HepG2 (cell line): Measurements from ENCODE around the gene MMUT. TPM values are rescaled to one million over a fixed set of nuclear protein-coding genes. Genes with fewer than 3 reads are reported as not detected.

Experiments
- ATAC-seq: fragments of 200-7000 bp; cut with Tn5 transposase; 3 replicates; pipeline ENCODE4 v1.9.1; 2020; ENCODE audit warnings: mild to moderate bottlenecking, moderate library complexity
- BruUV-seq: library from RNA; stranded (reverse); fragments of 400-500 nt; replicated peaks from 2 replicates; lab custom pipeline; 2021; lab: Mats Ljungman, UMichigan
- CTCF ChIA-PET: fragments of 300-600 bp; formaldehyde crosslinking; extraction: SDS; loops from one replicate; lab custom pipeline; 2021; ENCODE audit warnings: low total read pairs, inconsistent platforms, low intra/inter-chr PET ratio; lab: Yijun Ruan, JAX
- POLR2A ChIA-PET: fragments of 350-600 bp; sonication (Branson Sonifier 250); formaldehyde crosslinking; loops from one replicate; lab custom pipeline; 2020; ENCODE audit warnings: antibody characterized with exemption, inconsistent platforms; lab: Yijun Ruan, JAX
- DNase-seq: peaks from one replicate; pipeline ENCODE4 v3.0.0-alpha.2; 2015; ENCODE audit warnings: low spot score
- FAIRE-seq: peaks from 3 replicates; lab custom pipeline; 2011; peaks lifted over from hg19 to GRCh38; lab: Jason Lieb, UNC
- H2AFZ ChIP-seq: one replicate; pipeline ENCODE4 v1.6.1; 2011; ENCODE audit warnings: low read length, inconsistent platforms
- H3K27ac ChIP-seq: fragments of 300-600 bp; 3 replicates; pipeline ENCODE4 v1.8.0; 2011; ENCODE audit warnings: mixed run types, mild to moderate bottlenecking, mixed read lengths, low read length, inconsistent platforms; ENCODE audit not compliant: insufficient read depth; ENCODE audit errors: extremely low read length
- H3K27me3 ChIP-seq, 2 experiments: fragments of 200-600 bp in 1 of 2; 2 replicates in 1 of 2; 3 replicates in 1 of 2; pipeline versions ENCODE4 v1.6.0 to v1.8.0; 2011; ENCODE audit warnings: low read length in 2 of 2, mild to moderate bottlenecking in 2 of 2, moderate library complexity in 2 of 2, inconsistent platforms in 1 of 2; ENCODE audit not compliant: insufficient read depth in 2 of 2, control insufficient read depth in 1 of 2
- H3K36me3 ChIP-seq, 2 experiments: fragments of 200-600 bp in 1 of 2; replicated peaks in 1 of 2; 2 replicates in 1 of 2; 3 replicates in 1 of 2; pipeline versions ENCODE4 v1.5.1 to v1.8.0; 2011; ENCODE audit warnings: low read length in 2 of 2, inconsistent platforms in 1 of 2; ENCODE audit not compliant: insufficient read depth in 2 of 2, control insufficient read depth in 1 of 2
- H3K4me1 ChIP-seq: 2 replicates; pipeline ENCODE4 v1.5.1; 2012; ENCODE audit warnings: low read length, inconsistent platforms; ENCODE audit not compliant: insufficient read depth
- H3K4me2 ChIP-seq: 2 replicates; pipeline ENCODE4 v1.6.0; 2011; ENCODE audit warnings: low read depth, low read length, inconsistent platforms
- H3K4me3 ChIP-seq, 3 experiments: fragments of 200-600 bp in 1 of 3; sonication (generic), shearing (Covaris generic) in 1 of 3; replicated peaks in 1 of 3; 2 replicates each; pipeline ENCODE4 v1.5.1; 2011 to 2016; ENCODE audit warnings: low read length in 3 of 3, inconsistent platforms in 2 of 3, low read depth in 2 of 3, mild to moderate bottlenecking in 2 of 3, control low read depth in 1 of 3, mixed read lengths in 1 of 3; ENCODE audit not compliant: insufficient read depth in 1 of 3
- H3K79me2 ChIP-seq: one replicate; pipeline ENCODE4 v1.6.1; 2011; ENCODE audit warnings: low read length, inconsistent platforms; ENCODE audit not compliant: insufficient read depth
- H3K9ac ChIP-seq: 2 replicates; pipeline ENCODE4 v1.6.0; 2011; ENCODE audit warnings: mild to moderate bottlenecking, low read depth, low read length, inconsistent platforms; ENCODE audit not compliant: insufficient read depth
- H3K9me3 ChIP-seq: 2 replicates; pipeline ENCODE4 v1.5.1; 2012; ENCODE audit warnings: mild to moderate bottlenecking, low read length
- H4K20me1 ChIP-seq: 2 replicates; pipeline ENCODE4 v1.6.0; 2011; ENCODE audit warnings: inconsistent platforms, mild to moderate bottlenecking, low read length, moderate library complexity; ENCODE audit not compliant: insufficient read depth
- HNRNPLL ChIP-seq: fragments of 200-400 bp; formaldehyde crosslinking; IDR thresholded peaks from 2 replicates; pipeline ENCODE4 v1.6.1; 2017; ENCODE audit warnings: mild to moderate bottlenecking, low read depth, low read length; ENCODE audit not compliant: poor library complexity, severe bottlenecking
- KLF11 ChIP-seq: IDR thresholded peaks from 2 replicates; pipeline ENCODE4 v1.6.1; 2016; ENCODE audit warnings: missing compliant biosample characterization
- NFIC ChIP-seq: IDR thresholded peaks from 2 replicates; pipeline ENCODE4 v1.6.1; 2012; ENCODE audit warnings: mild to moderate bottlenecking, low read length, inconsistent platforms
- SIX4 ChIP-seq: sonication (generic); formaldehyde crosslinking; IDR thresholded peaks from 2 replicates; pipeline ENCODE4 v1.4.0; 2020; ENCODE audit warnings: missing genetic modification reagents
- ZNF260 ChIP-seq: sonication (generic); formaldehyde crosslinking; IDR thresholded peaks from 2 replicates; pipeline ENCODE4 v1.4.0; 2020; ENCODE audit warnings: missing genetic modification reagents, low read depth, mild to moderate bottlenecking, borderline replicate concordance
- ZNF430 ChIP-seq: sonication (generic); formaldehyde crosslinking; IDR thresholded peaks from 2 replicates; pipeline ENCODE4 v1.9.0; 2021; ENCODE audit warnings: mild to moderate bottlenecking, missing genetic modification reagents
- ZNF446 ChIP-seq: sonication (generic); formaldehyde crosslinking; IDR thresholded peaks from 2 replicates; pipeline ENCODE4 v1.5.0; 2020; ENCODE audit warnings: mild to moderate bottlenecking, missing genetic modification reagents
- WGBS: methylation state at CpG from one replicate; pipeline ENCODE4 v1.1.6; 2017; ENCODE audit warnings: low lambda C conversion rate; 5-methylcytosine and 5-hydroxymethylcytosine counted together
- in situ Hi-C: cut with HindIII; loops from 2 replicates; pipeline ENCODE4 v1.10.0; 2017; ENCODE audit warnings: low pct_unique_long_range_greater_than_20kb; ENCODE audit not compliant: extremely low pct_ligation_motif_present
- intact Hi-C: fragments of 100-400 bp; cut with micrococcal nuclease; formaldehyde crosslinking; loops from one replicate; pipeline ENCODE4 v1.10.0; 2022; ENCODE audit not compliant: unreplicated experiment
- polyA plus RNA-seq, 8 experiments: library from polyadenylated mRNA; depleted of rRNA in 3 of 8; stranded (reverse) in 7 of 8; unstranded in 1 of 8; fragments of >200 nt; fragmentation: Illumina TruSeq in 4 of 8; extraction: Trizol in 4 of 8; gene quantifications; 2 replicates each; pipeline versions ENCODE4 v1.2.1 to v1.2.3, GENCODE V29; 2011 to 2016; ENCODE audit warnings: low read depth in 4 of 8, missing spikeins in 1 of 8, mixed read lengths in 1 of 8; ENCODE audit not compliant: insufficient read depth in 1 of 8
- total RNA-seq, 5 experiments: library from RNA; depleted of rRNA; stranded (reverse); fragments of >200 nt; fragmentation: Illumina TruSeq; extraction: Trizol; gene quantifications; 2 replicates each; pipeline ENCODE4 v1.2.3, GENCODE V29; 2016; ENCODE audit warnings: low read depth in 1 of 5
- TF ChIP-seq, protein P1 (sequence below): sonication (generic); formaldehyde crosslinking; IDR thresholded peaks from 2 replicates; pipeline ENCODE4 v1.4.0; 2020; ENCODE audit warnings: mild to moderate bottlenecking, missing genetic modification reagents
- TF ChIP-seq, protein P2 (sequence below): IDR thresholded peaks from 2 replicates; pipeline ENCODE4 v1.6.1; 2016; ENCODE audit warnings: missing biosample characterization, missing genetic modification reagents, low read depth
- TF ChIP-seq, protein P3 (sequence below): sonication (generic); formaldehyde crosslinking; conservative IDR thresholded peaks from 2 replicates; pipeline ENCODE4 v1.8.0; 2022; ENCODE audit warnings: mild to moderate bottlenecking, moderate library complexity, missing genetic modification reagents
- TF ChIP-seq, protein P4 (sequence below): IDR thresholded peaks from 2 replicates; pipeline ENCODE4 v1.6.1; 2016; ENCODE audit warnings: mild to moderate bottlenecking

Gene MMUT
- total and polyA plus RNA-seq, 2 of the 13 experiments (the other 11 are each of a cell fraction or from before 2014, with no cell fraction given) = 16.1 to 20.5 TPM

DNA sequence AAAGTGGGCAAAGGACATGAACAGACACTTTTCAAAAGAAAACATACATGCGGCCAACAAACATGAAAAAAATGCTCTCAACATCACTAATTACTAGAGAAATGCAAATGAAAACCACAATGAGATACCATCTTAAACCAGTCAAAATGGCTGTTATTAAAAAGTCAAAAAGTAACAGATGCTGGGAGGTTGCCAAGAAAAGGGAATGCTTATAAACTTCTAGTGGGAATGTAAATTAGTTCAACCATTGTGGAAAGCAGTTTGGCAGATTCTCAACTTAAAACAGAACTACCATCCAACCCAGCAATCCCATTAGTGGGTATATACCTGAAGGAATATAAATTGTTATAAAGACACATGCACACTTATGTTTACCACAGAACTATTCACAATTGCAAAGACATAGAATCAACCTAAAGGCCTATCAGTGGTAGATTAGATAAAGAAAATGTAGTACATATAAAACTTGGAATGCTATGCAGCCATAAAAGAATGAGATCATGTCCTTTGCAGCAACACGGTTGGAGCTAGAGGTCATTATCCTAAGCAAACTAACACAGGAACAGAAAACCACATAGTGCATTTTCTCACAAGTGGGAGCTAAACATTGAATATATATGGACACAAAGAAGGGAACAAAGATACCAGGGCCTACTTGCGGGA is 16.4 kb upstream of the MMUT start:
- DNase-seq (no peak), FAIRE-seq (no peak), ATAC-seq (no peak)
- H3K9me3 ChIP-seq = no peaks in the 10 kb centered on the region
- no peak overlapping the region for H3K9ac ChIP-seq
- H4K20me1 ChIP-seq = no peaks in the 10 kb centered on the region
- ChIA-PET POLR2A (no interaction called here), CTCF (no interaction called here)
- no peaks in the 10 kb centered on the region for H3K4me1 ChIP-seq
- in situ Hi-C loops (no loop called here), intact Hi-C loops (no loop called here)
- no peak overlapping the region for H3K4me2 ChIP-seq
- H3K4me3 ChIP-seq = no peak overlapping the region
- no peaks in the 10 kb centered on the region for H3K79me2 ChIP-seq
- peaks cover 1 to 5% of the 10 kb centered on the region in 2 experiments; a peak in 3 of 5 replicates for H3K36me3 ChIP-seq
- no peak overlapping the region for H2AFZ ChIP-seq
- TF ChIP-seq, protein P1, sequence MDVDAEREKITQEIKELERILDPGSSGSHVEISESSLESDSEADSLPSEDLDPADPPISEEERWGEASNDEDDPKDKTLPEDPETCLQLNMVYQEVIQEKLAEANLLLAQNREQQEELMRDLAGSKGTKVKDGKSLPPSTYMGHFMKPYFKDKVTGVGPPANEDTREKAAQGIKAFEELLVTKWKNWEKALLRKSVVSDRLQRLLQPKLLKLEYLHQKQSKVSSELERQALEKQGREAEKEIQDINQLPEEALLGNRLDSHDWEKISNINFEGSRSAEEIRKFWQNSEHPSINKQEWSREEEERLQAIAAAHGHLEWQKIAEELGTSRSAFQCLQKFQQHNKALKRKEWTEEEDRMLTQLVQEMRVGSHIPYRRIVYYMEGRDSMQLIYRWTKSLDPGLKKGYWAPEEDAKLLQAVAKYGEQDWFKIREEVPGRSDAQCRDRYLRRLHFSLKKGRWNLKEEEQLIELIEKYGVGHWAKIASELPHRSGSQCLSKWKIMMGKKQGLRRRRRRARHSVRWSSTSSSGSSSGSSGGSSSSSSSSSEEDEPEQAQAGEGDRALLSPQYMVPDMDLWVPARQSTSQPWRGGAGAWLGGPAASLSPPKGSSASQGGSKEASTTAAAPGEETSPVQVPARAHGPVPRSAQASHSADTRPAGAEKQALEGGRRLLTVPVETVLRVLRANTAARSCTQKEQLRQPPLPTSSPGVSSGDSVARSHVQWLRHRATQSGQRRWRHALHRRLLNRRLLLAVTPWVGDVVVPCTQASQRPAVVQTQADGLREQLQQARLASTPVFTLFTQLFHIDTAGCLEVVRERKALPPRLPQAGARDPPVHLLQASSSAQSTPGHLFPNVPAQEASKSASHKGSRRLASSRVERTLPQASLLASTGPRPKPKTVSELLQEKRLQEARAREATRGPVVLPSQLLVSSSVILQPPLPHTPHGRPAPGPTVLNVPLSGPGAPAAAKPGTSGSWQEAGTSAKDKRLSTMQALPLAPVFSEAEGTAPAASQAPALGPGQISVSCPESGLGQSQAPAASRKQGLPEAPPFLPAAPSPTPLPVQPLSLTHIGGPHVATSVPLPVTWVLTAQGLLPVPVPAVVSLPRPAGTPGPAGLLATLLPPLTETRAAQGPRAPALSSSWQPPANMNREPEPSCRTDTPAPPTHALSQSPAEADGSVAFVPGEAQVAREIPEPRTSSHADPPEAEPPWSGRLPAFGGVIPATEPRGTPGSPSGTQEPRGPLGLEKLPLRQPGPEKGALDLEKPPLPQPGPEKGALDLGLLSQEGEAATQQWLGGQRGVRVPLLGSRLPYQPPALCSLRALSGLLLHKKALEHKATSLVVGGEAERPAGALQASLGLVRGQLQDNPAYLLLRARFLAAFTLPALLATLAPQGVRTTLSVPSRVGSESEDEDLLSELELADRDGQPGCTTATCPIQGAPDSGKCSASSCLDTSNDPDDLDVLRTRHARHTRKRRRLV (CRISPR knock-in tag) = no peak
- TF ChIP-seq HNRNPLL (no peak), NFIC (no peak), SIX4 (CRISPR knock-in tag) (no peak), ZNF446 (CRISPR knock-in tag) (no peak), ZNF430 (CRISPR knock-in tag) (no peak), ZNF260 (CRISPR knock-in tag) (no peak), KLF11 (CRISPR knock-in tag) (no peak)
- TF ChIP-seq, protein P2, sequence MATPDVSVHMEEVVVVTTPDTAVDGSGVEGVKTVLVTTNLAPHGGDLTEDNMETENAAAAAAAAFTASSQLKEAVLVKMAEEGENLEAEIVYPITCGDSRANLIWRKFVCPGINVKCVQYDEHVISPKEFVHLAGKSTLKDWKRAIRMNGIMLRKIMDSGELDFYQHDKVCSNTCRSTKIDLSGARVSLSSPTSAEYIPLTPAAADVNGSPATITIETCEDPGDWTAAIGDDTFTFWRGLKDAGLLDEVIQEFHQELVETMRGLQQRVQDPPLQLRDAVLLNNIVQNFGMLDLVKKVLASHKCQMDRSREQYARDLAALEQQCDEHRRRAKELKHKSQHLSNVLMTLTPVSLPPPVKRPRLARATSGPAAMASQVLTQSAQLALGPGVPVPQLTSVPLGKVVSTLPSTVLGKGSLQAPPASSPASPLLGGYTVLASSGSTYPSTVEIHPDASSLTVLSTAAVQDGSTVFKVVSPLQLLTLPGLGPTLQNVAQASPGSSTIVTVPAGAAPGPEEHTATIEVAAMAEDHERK (CRISPR knock-in tag) = no peak
- TF ChIP-seq, protein P3, sequence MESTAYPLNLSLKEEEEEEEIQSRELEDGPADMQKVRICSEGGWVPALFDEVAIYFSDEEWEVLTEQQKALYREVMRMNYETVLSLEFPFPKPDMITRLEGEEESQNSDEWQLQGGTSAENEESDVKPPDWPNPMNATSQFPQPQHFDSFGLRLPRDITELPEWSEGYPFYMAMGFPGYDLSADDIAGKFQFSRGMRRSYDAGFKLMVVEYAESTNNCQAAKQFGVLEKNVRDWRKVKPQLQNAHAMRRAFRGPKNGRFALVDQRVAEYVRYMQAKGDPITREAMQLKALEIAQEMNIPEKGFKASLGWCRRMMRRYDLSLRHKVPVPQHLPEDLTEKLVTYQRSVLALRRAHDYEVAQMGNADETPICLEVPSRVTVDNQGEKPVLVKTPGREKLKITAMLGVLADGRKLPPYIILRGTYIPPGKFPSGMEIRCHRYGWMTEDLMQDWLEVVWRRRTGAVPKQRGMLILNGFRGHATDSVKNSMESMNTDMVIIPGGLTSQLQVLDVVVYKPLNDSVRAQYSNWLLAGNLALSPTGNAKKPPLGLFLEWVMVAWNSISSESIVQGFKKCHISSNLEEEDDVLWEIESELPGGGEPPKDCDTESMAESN = no peak
- TF ChIP-seq, protein P4, sequence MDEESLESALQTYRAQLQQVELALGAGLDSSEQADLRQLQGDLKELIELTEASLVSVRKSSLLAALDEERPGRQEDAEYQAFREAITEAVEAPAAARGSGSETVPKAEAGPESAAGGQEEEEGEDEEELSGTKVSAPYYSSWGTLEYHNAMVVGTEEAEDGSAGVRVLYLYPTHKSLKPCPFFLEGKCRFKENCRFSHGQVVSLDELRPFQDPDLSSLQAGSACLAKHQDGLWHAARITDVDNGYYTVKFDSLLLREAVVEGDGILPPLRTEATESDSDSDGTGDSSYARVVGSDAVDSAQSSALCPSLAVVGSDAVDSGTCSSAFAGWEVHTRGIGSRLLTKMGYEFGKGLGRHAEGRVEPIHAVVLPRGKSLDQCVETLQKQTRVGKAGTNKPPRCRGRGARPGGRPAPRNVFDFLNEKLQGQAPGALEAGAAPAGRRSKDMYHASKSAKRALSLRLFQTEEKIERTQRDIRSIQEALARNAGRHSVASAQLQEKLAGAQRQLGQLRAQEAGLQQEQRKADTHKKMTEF (CRISPR knock-in tag) = no peak
- no peak overlapping the region for H3K27ac ChIP-seq
- no peaks in the 10 kb centered on the region for H3K27me3 ChIP-seq
- no TSS peak for BruUV-seq
- 95% methylated on average over 3 of the region's 3 CpGs for WGBS
